WTC11 (cell line): ENCODE results near the gene AQP12A. TPM values are rescaled to one million over a fixed set of nuclear protein-coding genes. Genes with fewer than 3 reads are reported as not detected.

Experiments used
- ATAC-seq: fragments of 200-7000 bp; cut with Tn5 transposase; 2 replicates; pipeline ENCODE4 v1.10.0; 2021; ENCODE audit warnings: mild to moderate bottlenecking, moderate library complexity
- CTCF ChIA-PET: fragments of 300-600 bp; sonication (Branson Sonifier 250); formaldehyde crosslinking; loops from one replicate; lab custom pipeline; 2021; ENCODE audit warnings: antibody characterized with exemption; lab: Charles Lee
- POLR2A ChIA-PET: fragments of 350-600 bp; sonication (Branson Sonifier 250); formaldehyde crosslinking; loops from one replicate; lab custom pipeline; 2021; ENCODE audit warnings: antibody characterized with exemption; lab: Charles Lee
- DNase-seq: peaks from one replicate; pipeline ENCODE4 v3.0.0; 2021; ENCODE audit warnings: low spot score
- H3K27ac Mint-ChIP-seq: 2 replicates; pipeline ENCODE4 v1.8.0; 2021; ENCODE audit warnings: mixed read lengths
- H3K27me3 Mint-ChIP-seq: 2 replicates; pipeline ENCODE4 v1.8.0; 2021; ENCODE audit warnings: low read depth, mild to moderate bottlenecking, moderate library complexity, mixed read lengths
- H3K36me3 Mint-ChIP-seq: 2 replicates; pipeline ENCODE4 v1.8.0; 2021; ENCODE audit warnings: mixed read lengths
- H3K4me1 Mint-ChIP-seq: 2 replicates; pipeline ENCODE4 v1.8.0; 2022; ENCODE audit warnings: mixed read lengths
- H3K4me3 Mint-ChIP-seq: 2 replicates; pipeline ENCODE4 v1.8.0; 2021; ENCODE audit warnings: mild to moderate bottlenecking, moderate library complexity, mixed read lengths
- H3K9me3 Mint-ChIP-seq: 2 replicates; pipeline ENCODE4 v1.8.0; 2021; ENCODE audit warnings: mixed read lengths
- GTF2I ChIP-seq: fragments of 250-450 bp; sonication (Bioruptor Pico); conservative IDR thresholded peaks from 2 replicates; pipeline ENCODE4 v1.4.0; 2021; ENCODE audit warnings: mild to moderate bottlenecking
- MYBL2 ChIP-seq: sonication (generic); formaldehyde crosslinking; IDR thresholded peaks from 2 replicates; pipeline ENCODE4 v1.8.1; 2023; ENCODE audit warnings: mild to moderate bottlenecking, moderate library complexity, missing genetic modification reagents
- NFATC4 ChIP-seq: fragments of 250-450 bp; sonication (Bioruptor Pico); IDR thresholded peaks from 2 replicates; pipeline ENCODE4 v1.9.0; 2021; ENCODE audit warnings: mild to moderate bottlenecking
- NR3C1 ChIP-seq: sonication (generic); formaldehyde crosslinking; conservative IDR thresholded peaks from 2 replicates; pipeline ENCODE4 v1.8.1; 2023; ENCODE audit warnings: low read depth, mild to moderate bottlenecking, missing genetic modification reagents
- OVOL2 ChIP-seq: fragments of 250-450 bp; sonication (Bioruptor Pico); IDR thresholded peaks from 2 replicates; pipeline ENCODE4 v1.9.0; 2021; ENCODE audit warnings: mild to moderate bottlenecking, borderline replicate concordance
- RELA ChIP-seq: sonication (generic); formaldehyde crosslinking; IDR thresholded peaks from 2 replicates; pipeline ENCODE4 v1.8.1; 2022; ENCODE audit warnings: missing genetic modification reagents, mild to moderate bottlenecking, borderline replicate concordance
- SMAD3 ChIP-seq: sonication (generic); formaldehyde crosslinking; IDR thresholded peaks from 2 replicates; pipeline ENCODE4 v1.8.0; 2022; ENCODE audit warnings: missing genetic modification reagents, mild to moderate bottlenecking, borderline replicate concordance
- TCF7 ChIP-seq: sonication (generic); formaldehyde crosslinking; IDR thresholded peaks from 2 replicates; pipeline ENCODE4 v1.8.0; 2022; ENCODE audit warnings: mild to moderate bottlenecking, low read depth, missing genetic modification reagents, moderate library complexity
- TEAD1 ChIP-seq: sonication (generic); formaldehyde crosslinking; IDR thresholded peaks from 2 replicates; pipeline ENCODE4 v1.8.0; 2022; ENCODE audit warnings: mild to moderate bottlenecking, missing genetic modification reagents
- TP53 ChIP-seq: sonication (generic); formaldehyde crosslinking; IDR thresholded peaks from 2 replicates; pipeline ENCODE4 v1.8.1; 2023; ENCODE audit warnings: mild to moderate bottlenecking, missing genetic modification reagents
- ZNF121 ChIP-seq: sonication (generic); formaldehyde crosslinking; IDR thresholded peaks from 2 replicates; pipeline ENCODE4 v1.8.0; 2023; ENCODE audit warnings: missing genetic modification reagents
- ZNF423 ChIP-seq: fragments of 250-450 bp; sonication (Bioruptor Pico); IDR thresholded peaks from 2 replicates; pipeline ENCODE4 v2.1.2; 2022; ENCODE audit warnings: mild to moderate bottlenecking, moderate library complexity
- total RNA-seq: library from RNA; stranded (reverse); gene quantifications from 3 replicates; pipeline ENCODE4 v1.2.3, GENCODE V29; 2021
- TF ChIP-seq, protein P1 (sequence below): fragments of 250-450 bp; sonication (Bioruptor Pico); IDR thresholded peaks from 2 replicates; pipeline ENCODE4 v1.8.0; 2021; ENCODE audit warnings: mild to moderate bottlenecking
- TF ChIP-seq, protein P2 (sequence below): sonication (generic); formaldehyde crosslinking; IDR thresholded peaks from 2 replicates; pipeline ENCODE4 v1.8.1; 2022; ENCODE audit warnings: low read depth, missing genetic modification reagents, borderline replicate concordance
- TF ChIP-seq, protein P3 (sequence below): sonication (generic); formaldehyde crosslinking; IDR thresholded peaks from 2 replicates; pipeline ENCODE4 v1.8.0; 2022; ENCODE audit warnings: mild to moderate bottlenecking, missing genetic modification reagents
- TF ChIP-seq, protein P4 (sequence below): sonication (generic); formaldehyde crosslinking; IDR thresholded peaks from 2 replicates; pipeline ENCODE4 v1.8.1; 2023; ENCODE audit warnings: mild to moderate bottlenecking, missing genetic modification reagents
- TF ChIP-seq, protein P5 (sequence below): sonication (generic); formaldehyde crosslinking; IDR thresholded peaks from 2 replicates; pipeline ENCODE4 v1.8.1; 2022; ENCODE audit warnings: missing genetic modification reagents, borderline replicate concordance
- TF ChIP-seq, protein P6 (sequence below): sonication (generic); formaldehyde crosslinking; conservative IDR thresholded peaks from 2 replicates; pipeline ENCODE4 v1.8.1; 2022; ENCODE audit warnings: mild to moderate bottlenecking, missing genetic modification reagents
- TF ChIP-seq, protein P7 (sequence below): sonication (generic); formaldehyde crosslinking; IDR thresholded peaks from 2 replicates; pipeline ENCODE4 v1.8.0; 2023; ENCODE audit warnings: missing genetic modification reagents
- TF ChIP-seq, protein P8 (sequence below): fragments of 250-450 bp; sonication (Bioruptor Pico); conservative IDR thresholded peaks from 2 replicates; pipeline ENCODE4 v1.9.0; 2021; ENCODE audit warnings: mild to moderate bottlenecking
- TF ChIP-seq, protein P9 (sequence below): sonication (generic); formaldehyde crosslinking; IDR thresholded peaks from 2 replicates; pipeline ENCODE4 v1.8.1; 2023; ENCODE audit warnings: mild to moderate bottlenecking, missing genetic modification reagents, moderate library complexity

AQP12A gene
- total RNA-seq, 1 experiment from 2014 or later: not detected

DNA sequence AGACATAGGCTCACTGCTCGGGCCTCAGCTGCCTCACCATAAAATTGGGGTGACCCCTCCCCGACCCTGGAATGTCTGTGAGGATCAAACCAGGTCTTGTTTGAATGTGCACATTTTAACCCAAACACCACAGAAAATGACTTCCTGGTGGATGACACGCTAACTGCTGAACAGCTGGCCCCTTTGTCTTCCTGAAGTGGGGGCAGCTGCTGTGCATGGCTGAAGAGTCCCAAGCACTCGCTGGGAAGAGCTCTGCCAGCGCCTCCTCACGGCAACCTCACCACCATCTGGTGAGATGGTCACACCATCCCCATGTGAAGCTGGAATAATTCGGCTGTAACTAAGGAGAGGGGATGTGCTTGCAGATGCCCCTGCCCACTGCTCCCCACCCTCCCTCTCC, 34.0 kb downstream of the AQP12A start (continued):
- TF ChIP-seq, protein P1, sequence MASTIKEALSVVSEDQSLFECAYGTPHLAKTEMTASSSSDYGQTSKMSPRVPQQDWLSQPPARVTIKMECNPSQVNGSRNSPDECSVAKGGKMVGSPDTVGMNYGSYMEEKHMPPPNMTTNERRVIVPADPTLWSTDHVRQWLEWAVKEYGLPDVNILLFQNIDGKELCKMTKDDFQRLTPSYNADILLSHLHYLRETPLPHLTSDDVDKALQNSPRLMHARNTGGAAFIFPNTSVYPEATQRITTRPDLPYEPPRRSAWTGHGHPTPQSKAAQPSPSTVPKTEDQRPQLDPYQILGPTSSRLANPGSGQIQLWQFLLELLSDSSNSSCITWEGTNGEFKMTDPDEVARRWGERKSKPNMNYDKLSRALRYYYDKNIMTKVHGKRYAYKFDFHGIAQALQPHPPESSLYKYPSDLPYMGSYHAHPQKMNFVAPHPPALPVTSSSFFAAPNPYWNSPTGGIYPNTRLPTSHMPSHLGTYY (CRISPR knock-in tag): no peak
- TF ChIP-seq ZNF423 (CRISPR knock-in tag): no peak
- TF ChIP-seq SMAD3 (CRISPR knock-in tag): no peak
- no peak for TF ChIP-seq TP53

DNA sequence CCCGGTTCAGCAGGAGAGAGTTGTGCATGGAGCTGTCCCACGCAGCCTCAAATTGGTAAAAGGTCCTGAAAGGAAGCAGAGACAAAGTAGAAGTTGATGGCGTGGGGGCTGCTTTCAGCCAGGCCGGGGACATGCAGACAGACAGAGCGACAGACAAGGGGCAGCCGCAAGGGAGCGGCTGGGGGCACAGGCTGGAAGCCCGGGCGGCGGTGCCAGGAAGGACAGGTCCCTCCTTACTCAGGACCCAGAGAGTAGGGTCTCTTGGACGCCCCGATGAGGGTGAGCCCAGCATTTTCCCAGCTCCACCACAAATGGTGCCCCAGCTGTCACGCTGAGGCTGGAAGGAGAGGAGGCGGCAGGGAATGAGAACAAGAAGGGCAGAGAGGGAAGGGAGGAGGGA, 35.2 kb downstream of the AQP12A start:
- ATAC-seq (no peak), DNase-seq (no peak)
- Mint-ChIP-seq H3K4me1 (no peaks in the 10 kb centered on the region), H3K36me3 (peaks cover 26% of the 10 kb centered on the region), H3K27ac (no peak overlapping the region), H3K9me3 (no peaks in the 10 kb centered on the region), H3K4me3 (no peak overlapping the region), H3K27me3 (no peaks in the 10 kb centered on the region)
- CTCF ChIA-PET: no interaction called here
- TF ChIP-seq ZNF121 (CRISPR knock-in tag) (no peak), RELA (CRISPR knock-in tag) (no peak), GTF2I (no peak), MYBL2 (CRISPR knock-in tag) (no peak)
- TF ChIP-seq, protein P2, sequence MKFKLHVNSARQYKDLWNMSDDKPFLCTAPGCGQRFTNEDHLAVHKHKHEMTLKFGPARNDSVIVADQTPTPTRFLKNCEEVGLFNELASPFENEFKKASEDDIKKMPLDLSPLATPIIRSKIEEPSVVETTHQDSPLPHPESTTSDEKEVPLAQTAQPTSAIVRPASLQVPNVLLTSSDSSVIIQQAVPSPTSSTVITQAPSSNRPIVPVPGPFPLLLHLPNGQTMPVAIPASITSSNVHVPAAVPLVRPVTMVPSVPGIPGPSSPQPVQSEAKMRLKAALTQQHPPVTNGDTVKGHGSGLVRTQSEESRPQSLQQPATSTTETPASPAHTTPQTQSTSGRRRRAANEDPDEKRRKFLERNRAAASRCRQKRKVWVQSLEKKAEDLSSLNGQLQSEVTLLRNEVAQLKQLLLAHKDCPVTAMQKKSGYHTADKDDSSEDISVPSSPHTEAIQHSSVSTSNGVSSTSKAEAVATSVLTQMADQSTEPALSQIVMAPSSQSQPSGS (CRISPR knock-in tag): no peak
- TF ChIP-seq, protein P3, sequence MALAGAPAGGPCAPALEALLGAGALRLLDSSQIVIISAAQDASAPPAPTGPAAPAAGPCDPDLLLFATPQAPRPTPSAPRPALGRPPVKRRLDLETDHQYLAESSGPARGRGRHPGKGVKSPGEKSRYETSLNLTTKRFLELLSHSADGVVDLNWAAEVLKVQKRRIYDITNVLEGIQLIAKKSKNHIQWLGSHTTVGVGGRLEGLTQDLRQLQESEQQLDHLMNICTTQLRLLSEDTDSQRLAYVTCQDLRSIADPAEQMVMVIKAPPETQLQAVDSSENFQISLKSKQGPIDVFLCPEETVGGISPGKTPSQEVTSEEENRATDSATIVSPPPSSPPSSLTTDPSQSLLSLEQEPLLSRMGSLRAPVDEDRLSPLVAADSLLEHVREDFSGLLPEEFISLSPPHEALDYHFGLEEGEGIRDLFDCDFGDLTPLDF (CRISPR knock-in tag): no peak
- TF ChIP-seq, protein P4, sequence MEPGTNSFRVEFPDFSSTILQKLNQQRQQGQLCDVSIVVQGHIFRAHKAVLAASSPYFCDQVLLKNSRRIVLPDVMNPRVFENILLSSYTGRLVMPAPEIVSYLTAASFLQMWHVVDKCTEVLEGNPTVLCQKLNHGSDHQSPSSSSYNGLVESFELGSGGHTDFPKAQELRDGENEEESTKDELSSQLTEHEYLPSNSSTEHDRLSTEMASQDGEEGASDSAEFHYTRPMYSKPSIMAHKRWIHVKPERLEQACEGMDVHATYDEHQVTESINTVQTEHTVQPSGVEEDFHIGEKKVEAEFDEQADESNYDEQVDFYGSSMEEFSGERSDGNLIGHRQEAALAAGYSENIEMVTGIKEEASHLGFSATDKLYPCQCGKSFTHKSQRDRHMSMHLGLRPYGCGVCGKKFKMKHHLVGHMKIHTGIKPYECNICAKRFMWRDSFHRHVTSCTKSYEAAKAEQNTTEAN (CRISPR knock-in tag): no peak
- TF ChIP-seq, protein P5, sequence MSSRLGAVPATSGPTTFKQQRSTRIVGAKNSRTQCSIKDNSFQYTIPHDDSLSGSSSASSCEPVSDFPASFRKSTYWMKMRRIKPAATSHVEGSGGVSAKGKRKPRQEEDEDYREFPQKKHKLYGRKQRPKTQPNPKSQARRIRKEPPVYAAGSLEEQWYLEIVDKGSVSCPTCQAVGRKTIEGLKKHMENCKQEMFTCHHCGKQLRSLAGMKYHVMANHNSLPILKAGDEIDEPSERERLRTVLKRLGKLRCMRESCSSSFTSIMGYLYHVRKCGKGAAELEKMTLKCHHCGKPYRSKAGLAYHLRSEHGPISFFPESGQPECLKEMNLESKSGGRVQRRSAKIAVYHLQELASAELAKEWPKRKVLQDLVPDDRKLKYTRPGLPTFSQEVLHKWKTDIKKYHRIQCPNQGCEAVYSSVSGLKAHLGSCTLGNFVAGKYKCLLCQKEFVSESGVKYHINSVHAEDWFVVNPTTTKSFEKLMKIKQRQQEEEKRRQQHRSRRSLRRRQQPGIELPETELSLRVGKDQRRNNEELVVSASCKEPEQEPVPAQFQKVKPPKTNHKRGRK (CRISPR knock-in tag): no peak
- TF ChIP-seq, protein P6, sequence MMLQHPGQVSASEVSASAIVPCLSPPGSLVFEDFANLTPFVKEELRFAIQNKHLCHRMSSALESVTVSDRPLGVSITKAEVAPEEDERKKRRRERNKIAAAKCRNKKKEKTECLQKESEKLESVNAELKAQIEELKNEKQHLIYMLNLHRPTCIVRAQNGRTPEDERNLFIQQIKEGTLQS: no peak
- POLR2A ChIA-PET: no interaction called here

DNA sequence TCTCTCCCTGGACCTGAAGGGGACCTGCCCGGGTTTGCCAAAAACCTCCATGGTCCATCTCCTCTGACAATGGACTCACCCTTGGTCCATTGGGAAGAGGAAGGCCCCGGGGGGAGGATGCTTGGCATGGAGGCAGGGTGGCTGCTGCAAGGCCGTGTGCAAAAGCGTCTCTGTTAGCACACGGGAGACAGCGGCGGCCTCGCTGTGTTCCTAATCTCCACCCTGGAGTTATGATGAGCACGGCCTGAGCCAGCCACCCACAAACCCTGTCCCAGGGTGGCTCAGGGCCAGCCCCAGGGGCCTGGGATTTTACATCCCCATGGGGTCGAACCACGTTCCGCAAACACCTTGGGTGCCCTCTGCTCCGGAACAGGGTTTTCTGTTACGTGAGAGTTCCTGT, 35.8 kb downstream of the AQP12A start:
- ChIA-PET POLR2A (no interaction called here), CTCF (no interaction called here)
- TF ChIP-seq NR3C1 (CRISPR knock-in tag) (no peak), NFATC4 (no peak)
- H3K27me3 Mint-ChIP-seq: no peaks in the 10 kb centered on the region
- DNase-seq: no peak
- ATAC-seq: no peak
- H3K9me3 Mint-ChIP-seq: no peaks in the 10 kb centered on the region
- peaks cover 26% of the 10 kb centered on the region for H3K36me3 Mint-ChIP-seq
- H3K4me3 Mint-ChIP-seq: no peak overlapping the region
- no peak overlapping the region for H3K27ac Mint-ChIP-seq
- H3K4me1 Mint-ChIP-seq: no peaks in the 10 kb centered on the region

DNA sequence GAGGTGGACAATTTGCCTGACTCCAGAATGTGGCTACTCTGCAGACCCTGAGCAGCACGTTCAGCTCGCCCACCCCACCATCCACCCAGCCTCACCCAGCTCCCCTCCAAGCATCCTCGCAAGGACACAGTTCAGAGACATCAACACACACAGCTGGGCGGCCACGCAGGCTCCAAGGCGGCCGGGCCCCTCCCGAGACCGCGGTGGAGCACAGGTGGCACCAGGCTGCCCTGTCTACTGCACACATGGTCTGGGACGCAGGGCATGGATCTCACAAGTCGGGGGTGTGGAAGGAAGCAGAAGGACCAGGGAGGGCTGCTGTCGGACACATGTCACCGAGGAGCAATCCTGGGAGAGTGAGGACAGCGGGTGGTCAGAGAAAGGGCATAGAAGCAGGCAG, 36.2 kb downstream of the AQP12A start:
- ChIA-PET POLR2A (no interaction called here), CTCF (no interaction called here)
- ATAC-seq (no peak), DNase-seq (no peak)
- Mint-ChIP-seq H3K36me3 (peaks cover 23% of the 10 kb centered on the region), H3K27ac (no peak overlapping the region), H3K4me1 (no peaks in the 10 kb centered on the region), H3K27me3 (no peaks in the 10 kb centered on the region), H3K9me3 (no peaks in the 10 kb centered on the region), H3K4me3 (no peak overlapping the region)
- TF ChIP-seq OVOL2 (CRISPR knock-in tag): no peak
- TF ChIP-seq TEAD1 (CRISPR knock-in tag): no peak
- TF ChIP-seq, protein P7, sequence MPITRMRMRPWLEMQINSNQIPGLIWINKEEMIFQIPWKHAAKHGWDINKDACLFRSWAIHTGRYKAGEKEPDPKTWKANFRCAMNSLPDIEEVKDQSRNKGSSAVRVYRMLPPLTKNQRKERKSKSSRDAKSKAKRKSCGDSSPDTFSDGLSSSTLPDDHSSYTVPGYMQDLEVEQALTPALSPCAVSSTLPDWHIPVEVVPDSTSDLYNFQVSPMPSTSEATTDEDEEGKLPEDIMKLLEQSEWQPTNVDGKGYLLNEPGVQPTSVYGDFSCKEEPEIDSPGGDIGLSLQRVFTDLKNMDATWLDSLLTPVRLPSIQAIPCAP: no peak
- TF ChIP-seq TCF7 (CRISPR knock-in tag): no peak
- TF ChIP-seq, protein P8, sequence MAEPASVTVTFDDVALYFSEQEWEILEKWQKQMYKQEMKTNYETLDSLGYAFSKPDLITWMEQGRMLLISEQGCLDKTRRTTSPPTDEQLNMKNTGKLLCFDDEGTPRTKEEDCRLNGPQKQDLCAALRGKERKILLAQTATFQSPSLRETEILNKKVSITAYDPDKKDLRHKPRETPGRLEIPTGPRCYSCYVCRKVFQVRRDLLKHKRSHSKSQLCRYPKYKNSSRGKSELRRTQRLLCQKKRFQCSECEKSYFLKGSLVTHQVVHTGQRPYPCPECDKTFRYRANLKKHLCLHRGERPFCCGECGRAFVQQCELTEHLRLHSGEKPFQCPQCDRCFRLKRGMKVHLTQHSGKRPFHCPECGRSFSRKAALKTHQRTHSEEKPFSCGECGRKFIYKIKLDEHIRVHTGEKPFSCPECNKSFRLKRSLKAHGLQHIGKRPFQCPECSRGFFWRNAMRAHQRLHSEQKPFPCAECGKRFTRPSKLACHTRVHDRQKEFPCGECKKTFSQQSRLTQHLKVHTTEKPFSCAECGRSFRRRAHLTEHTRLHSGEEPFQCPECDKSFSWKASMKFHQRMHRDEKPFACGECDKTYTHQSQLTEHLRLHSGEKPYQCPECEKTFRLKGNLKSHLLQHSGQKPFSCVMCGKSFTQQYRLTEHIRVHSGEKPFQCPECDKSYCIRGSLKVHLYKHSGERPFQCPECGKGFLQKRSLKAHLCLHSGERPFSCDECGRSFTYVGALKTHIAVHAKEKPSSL (CRISPR knock-in tag): no peak
- TF ChIP-seq, protein P9, sequence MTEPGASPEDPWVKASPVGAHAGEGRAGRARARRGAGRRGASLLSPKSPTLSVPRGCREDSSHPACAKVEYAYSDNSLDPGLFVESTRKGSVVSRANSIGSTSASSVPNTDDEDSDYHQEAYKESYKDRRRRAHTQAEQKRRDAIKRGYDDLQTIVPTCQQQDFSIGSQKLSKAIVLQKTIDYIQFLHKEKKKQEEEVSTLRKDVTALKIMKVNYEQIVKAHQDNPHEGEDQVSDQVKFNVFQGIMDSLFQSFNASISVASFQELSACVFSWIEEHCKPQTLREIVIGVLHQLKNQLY (CRISPR knock-in tag): no peak
